Muscle of leg (tissue), 11 donors: Measurements from ENCODE around the gene PAPPA. TPM values are rescaled to one million over a fixed set of nuclear protein-coding genes. Genes with fewer than 3 reads are reported as not detected.

Experiments
- DNase-seq: peaks from one replicate; pipeline ENCODE4 v3.0.0; 2013
- H3K27ac ChIP-seq: one replicate; pipeline ENCODE4 v1.5.1; 2013; ENCODE audit warnings: mild to moderate bottlenecking, low read length, control low read depth
- H3K27me3 ChIP-seq: one replicate; pipeline ENCODE4 v1.6.1; 2013; ENCODE audit warnings: low read length; ENCODE audit not compliant: control insufficient read depth, insufficient read depth
- H3K36me3 ChIP-seq: one replicate; pipeline ENCODE4 v1.6.1; 2013; ENCODE audit warnings: low read length; ENCODE audit not compliant: control insufficient read depth, insufficient read depth
- H3K4me1 ChIP-seq: one replicate; pipeline ENCODE4 v1.6.1; 2013; ENCODE audit warnings: low read length; ENCODE audit not compliant: control insufficient read depth, insufficient read depth
- H3K4me3 ChIP-seq: one replicate; pipeline ENCODE4 v1.5.1; 2013; ENCODE audit warnings: low read length, control low read depth
- H3K9me3 ChIP-seq: replicated peaks from 2 replicates; pipeline ENCODE4 v1.6.1; 2013; ENCODE audit warnings: low read depth, low read length; ENCODE audit not compliant: control insufficient read depth
- WGBS: methylation state at CpG from one replicate; pipeline ENCODE4 v1.1.5; 2013; ENCODE audit warnings: missing lambda C conversion rate; ENCODE audit not compliant: insufficient coverage; 5-methylcytosine and 5-hydroxymethylcytosine counted together
- polyA plus RNA-seq, 8 donors: library from polyadenylated mRNA; unstranded; fragments of 120-200 nt; gene quantifications; one replicate each; pipeline versions ENCODE4 v1.2.1 to v1.2.3, GENCODE V29; 2013; ENCODE audit warnings: inconsistent platforms in 1 of 8, low replicate concordance in 1 of 8; ENCODE audit not compliant: insufficient read length in 8 of 8, insufficient read depth in 1 of 8
- total RNA-seq: library from RNA; stranded (reverse); fragments of 120-200 nt; gene quantifications from one replicate; pipeline ENCODE4 v1.2.4, GENCODE V29; 2013

Gene PAPPA
- total and polyA plus RNA-seq, 9 donors: 0.34 to 2.1 (median 0.92) TPM

DNA sequence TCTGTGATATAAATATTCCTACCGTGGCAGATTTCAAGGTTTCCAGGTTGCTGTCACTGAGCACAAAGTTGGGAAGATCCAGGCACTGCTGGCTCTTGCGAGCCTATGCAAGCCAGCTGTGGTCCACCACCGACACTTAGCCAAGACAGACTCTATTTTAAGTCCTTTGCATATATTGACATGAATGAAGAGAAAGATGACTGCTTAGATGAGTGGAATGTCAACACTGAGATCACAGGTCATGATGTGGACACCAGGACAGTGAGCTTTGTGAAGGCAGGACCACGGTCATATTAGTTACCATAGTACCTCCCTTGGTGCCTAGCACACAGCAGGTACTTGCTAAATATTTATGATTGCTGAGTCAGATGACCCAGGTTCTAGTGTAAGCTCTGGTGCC is 217.0 kb downstream of the PAPPA start:
- Histone ChIP-seq H3K4me3 (no peak overlapping the region), H3K36me3 (no peaks in the 10 kb centered on the region), H3K4me1 (peaks cover 5% of the 10 kb centered on the region), H3K27ac (no peak overlapping the region), H3K9me3 (no peaks in the 10 kb centered on the region), H3K27me3 (no peaks in the 10 kb centered on the region)
- DNase-seq: no peak
- 17% methylated on average over 1 of the region's 4 CpGs for WGBS

DNA sequence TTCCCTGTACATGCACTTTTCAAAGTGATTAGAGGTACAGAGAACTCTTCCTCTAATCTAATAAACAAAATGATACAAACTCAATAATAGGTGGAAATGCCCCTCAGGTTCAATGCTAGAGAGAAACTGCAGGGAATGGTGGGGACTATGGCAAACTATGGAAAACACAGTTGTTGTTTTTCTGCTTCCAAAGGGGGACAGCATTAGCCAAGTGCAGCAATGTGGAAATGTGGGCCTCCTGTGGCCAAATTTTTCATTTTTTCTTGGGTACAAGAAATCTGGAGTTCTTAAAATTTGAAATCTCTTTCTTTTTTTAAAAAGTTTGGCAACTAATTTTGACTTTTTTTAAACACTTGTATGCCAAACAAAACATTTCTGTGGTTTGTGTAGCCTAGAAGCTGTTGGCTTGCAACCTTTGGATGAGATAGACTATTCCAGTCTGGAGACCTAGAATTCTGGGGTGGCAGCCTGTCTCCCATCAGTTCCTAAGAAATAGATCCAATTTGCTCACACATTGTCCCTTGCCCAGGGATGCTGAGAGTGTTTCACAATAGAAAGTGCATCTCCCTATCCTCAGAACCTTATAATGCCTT is 218.6 kb downstream of the PAPPA start:
- no peaks in the 10 kb centered on the region for H3K27me3 ChIP-seq
- H3K36me3 ChIP-seq: no peaks in the 10 kb centered on the region
- peaks cover 3% of the 10 kb centered on the region for H3K4me1 ChIP-seq
- no peaks in the 10 kb centered on the region for H3K9me3 ChIP-seq
- H3K27ac ChIP-seq: no peak overlapping the region
- no peak for DNase-seq
- no peak overlapping the region for H3K4me3 ChIP-seq

DNA sequence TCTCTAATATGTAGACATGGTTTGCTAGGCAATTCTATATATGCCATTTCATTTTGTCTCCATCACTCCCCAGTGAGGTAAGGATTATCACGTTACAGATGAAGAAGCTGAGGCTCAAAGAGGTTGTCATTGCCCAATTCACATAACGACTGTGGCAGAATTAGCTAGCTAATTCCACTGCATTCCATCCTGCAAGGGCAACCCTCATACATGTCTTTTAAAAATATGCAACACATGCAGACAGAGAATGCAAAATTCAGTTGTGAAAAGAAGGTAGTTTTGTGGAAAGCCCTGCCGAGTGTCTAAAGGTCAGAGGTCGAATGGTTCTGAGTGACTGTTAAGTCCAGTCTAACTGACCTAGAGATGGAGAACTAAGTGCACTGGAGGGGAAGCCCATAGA is 219.2 kb downstream of the PAPPA start:
- Histone ChIP-seq H3K36me3 (no peaks in the 10 kb centered on the region), H3K27me3 (no peaks in the 10 kb centered on the region), H3K4me1 (peaks cover 3% of the 10 kb centered on the region), H3K4me3 (no peak overlapping the region), H3K9me3 (no peaks in the 10 kb centered on the region), H3K27ac (no peak overlapping the region)
- no peak for DNase-seq
- WGBS: 77% methylated on average over 2 of the region's 4 CpGs

DNA sequence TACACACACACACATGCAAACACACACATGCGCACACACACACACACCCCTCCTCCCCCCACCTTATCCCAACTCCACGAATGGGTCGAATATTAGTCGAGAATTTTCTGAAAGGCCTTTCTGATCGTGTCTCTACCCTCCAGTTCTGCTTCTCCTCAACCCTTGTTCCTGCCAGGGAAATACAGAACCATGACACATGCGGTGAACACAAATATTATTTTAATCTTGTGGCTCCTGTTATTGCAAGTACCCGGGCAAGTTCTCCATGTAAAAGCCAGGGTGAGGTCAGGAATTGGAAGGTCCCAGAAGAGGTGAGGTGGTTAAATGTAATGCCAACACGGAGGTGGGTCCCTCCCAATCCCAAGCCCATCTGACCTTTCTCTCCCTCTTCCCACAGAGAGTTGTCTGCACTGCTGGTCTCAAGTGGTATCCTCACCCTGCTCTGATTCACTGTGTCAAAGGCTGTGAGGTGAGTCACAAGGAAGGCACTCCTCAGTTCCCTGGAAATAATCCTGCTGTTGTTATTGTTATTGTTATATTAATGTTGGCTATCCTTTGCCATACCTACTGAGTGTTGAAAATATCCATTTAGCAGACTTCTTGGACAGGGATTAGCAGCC is 223.7 kb downstream of the PAPPA start:
- Histone ChIP-seq H3K4me3 (no peak overlapping the region), H3K27me3 (no peaks in the 10 kb centered on the region), H3K4me1 (no peaks in the 10 kb centered on the region), H3K27ac (no peak overlapping the region), H3K36me3 (no peaks in the 10 kb centered on the region), H3K9me3 (no peaks in the 10 kb centered on the region)
- WGBS: 75% methylated on average over 5 of the region's 8 CpGs
- no peak for DNase-seq

DNA sequence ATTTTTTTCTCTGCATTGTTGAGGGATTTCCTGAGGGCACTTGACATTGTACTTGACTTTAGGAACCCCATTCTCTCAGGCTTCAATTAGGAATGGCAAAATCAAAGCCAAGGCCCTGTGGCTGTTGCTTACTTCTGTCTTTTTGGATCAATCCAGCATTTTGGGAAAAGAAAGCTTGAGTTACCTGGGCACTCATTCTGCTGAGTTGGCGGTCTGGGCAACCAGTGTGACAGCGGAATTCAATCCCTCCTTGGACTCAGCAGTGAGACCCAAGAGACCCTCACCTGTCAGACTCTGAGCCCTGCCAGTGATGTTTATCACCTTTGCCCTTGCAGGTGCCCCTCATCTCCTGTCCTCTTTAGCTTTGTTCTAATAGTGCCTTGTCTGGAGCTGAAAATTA is 225.3 kb downstream of the PAPPA start:
- Histone ChIP-seq H3K27ac (no peak overlapping the region), H3K36me3 (no peaks in the 10 kb centered on the region), H3K4me1 (no peaks in the 10 kb centered on the region), H3K27me3 (no peaks in the 10 kb centered on the region), H3K4me3 (no peak overlapping the region), H3K9me3 (no peaks in the 10 kb centered on the region)
- 85% methylated on average over 2 of the region's 2 CpGs for WGBS
- no peak for DNase-seq

DNA sequence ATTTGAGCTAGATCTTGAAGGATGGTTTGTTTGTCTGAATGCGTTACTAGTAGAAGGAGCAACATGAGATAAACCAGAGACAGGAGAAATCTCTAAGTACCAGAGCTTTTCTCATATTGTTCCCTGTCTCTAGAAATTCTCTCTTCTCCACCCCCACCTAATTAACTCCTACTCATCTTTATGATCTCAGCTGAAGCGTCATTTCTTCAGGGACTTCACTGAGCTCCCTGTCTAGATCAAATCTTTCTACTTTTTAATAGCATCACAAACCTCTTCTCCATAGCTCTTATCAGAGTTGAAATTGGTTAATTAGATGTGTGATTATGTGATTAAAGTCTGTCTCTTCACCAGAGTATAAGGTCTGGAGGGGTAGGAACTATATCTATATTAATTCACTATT is 226.2 kb downstream of the PAPPA start:
- Histone ChIP-seq H3K9me3 (no peaks in the 10 kb centered on the region), H3K4me1 (no peaks in the 10 kb centered on the region), H3K36me3 (no peaks in the 10 kb centered on the region), H3K27me3 (no peaks in the 10 kb centered on the region), H3K27ac (no peak overlapping the region), H3K4me3 (no peak overlapping the region)
- WGBS: no CpG with 5 or more reads among the region's 2 CpGs
- DNase-seq: no peak

DNA sequence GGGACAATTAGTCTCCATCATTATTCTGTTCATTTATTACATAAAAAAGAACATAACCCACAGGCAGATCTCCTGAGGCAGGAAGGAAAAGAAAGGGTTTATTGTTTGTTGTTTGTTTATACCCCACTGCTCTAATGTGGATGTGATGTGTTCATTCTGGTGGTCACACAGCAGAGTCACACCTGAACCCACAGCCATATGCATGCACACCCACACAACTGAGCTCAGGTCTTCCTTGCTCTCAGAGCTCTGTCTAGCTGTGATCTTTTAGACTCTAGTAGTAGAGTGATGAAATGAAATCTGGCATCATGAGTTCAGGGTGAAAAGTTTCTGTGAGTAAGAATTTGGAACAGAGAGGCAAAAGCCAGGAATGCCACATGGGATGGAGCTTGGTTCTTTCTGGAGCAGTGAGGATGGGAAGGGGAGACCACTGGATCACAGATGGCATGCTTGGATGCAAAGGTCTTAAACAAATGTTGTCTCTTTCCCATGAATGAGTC is 227.0 kb downstream of the PAPPA start:
- H3K4me1 ChIP-seq: no peaks in the 10 kb centered on the region
- H3K27ac ChIP-seq: no peak overlapping the region
- H3K27me3 ChIP-seq: no peaks in the 10 kb centered on the region
- no peaks in the 10 kb centered on the region for H3K9me3 ChIP-seq
- no peak for DNase-seq
- H3K36me3 ChIP-seq: no peaks in the 10 kb centered on the region
- no peak overlapping the region for H3K4me3 ChIP-seq

DNA sequence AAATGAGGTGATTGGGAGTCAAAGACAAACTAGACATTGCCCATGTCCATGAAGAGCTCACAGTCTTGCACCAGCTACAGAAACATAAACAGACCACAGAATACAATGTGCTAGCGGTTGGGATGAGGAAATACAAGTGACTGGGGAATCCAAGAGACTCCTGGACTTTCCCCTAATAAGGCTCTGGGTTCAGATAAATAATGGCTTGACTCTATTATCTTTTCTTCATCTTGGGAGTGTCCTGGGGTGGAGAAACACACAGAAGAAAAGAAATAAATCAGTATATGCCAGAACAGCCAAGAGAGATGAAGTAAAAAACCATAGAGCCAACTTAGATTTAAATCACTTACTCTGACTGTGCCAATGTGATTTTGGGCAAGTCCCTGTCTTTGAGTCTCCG is 227.8 kb downstream of the PAPPA start:
- Histone ChIP-seq H3K36me3 (no peaks in the 10 kb centered on the region), H3K9me3 (no peaks in the 10 kb centered on the region), H3K4me1 (no peaks in the 10 kb centered on the region), H3K27ac (no peak overlapping the region), H3K27me3 (no peaks in the 10 kb centered on the region), H3K4me3 (no peak overlapping the region)
- no peak for DNase-seq
- no CpG with 5 or more reads among the region's 2 CpGs for WGBS

DNA sequence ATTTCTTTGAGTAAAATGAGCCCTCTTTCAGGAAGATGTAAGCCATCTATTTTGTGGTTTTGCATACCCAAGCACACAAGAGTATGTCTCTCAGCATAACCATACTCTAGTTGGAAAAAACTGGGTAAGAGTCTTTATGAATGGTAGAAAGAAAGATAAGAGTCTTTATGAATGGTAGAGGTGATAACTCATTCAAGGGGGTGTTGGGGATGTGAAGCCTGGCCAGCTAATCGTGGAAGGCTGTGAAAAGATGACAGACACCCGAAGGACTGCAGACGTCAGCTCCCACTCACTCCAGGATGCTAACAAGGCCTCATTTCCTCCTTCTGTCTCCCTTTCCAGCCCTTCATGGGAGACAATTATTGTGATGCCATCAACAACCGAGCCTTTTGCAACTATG is 228.5 kb downstream of the PAPPA start:
- Histone ChIP-seq H3K9me3 (no peaks in the 10 kb centered on the region), H3K4me3 (no peak overlapping the region), H3K4me1 (no peaks in the 10 kb centered on the region), H3K27ac (no peak overlapping the region), H3K27me3 (no peaks in the 10 kb centered on the region), H3K36me3 (no peaks in the 10 kb centered on the region)
- no peak for DNase-seq
- WGBS: 73% methylated on average over 4 of the region's 4 CpGs

DNA sequence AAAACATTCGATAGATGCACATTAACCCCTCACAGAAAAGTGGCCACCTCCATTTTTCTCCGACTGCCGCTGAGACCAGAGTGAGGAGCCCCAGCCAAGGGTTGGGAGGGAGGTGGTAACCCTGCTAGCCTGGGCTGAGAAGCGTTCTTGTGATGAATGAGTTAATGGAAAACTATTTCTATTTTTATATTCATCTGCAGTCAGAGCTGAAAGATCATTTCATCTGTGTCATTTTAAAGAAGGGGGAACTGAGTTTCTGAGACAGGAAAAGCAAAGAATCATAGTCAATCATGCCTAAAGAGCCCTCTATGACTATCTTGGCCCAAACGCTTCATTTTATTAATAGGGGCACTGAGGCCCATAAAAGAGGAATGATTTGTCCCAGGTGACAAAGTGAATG is 229.5 kb downstream of the PAPPA start:
- WGBS: no CpG with 5 or more reads among the region's 5 CpGs
- no peaks in the 10 kb centered on the region for H3K36me3 ChIP-seq
- H3K4me1 ChIP-seq: no peaks in the 10 kb centered on the region
- no peak overlapping the region for H3K4me3 ChIP-seq
- H3K9me3 ChIP-seq: no peaks in the 10 kb centered on the region
- H3K27ac ChIP-seq: no peak overlapping the region
- no peak for DNase-seq
- H3K27me3 ChIP-seq: no peaks in the 10 kb centered on the region

DNA sequence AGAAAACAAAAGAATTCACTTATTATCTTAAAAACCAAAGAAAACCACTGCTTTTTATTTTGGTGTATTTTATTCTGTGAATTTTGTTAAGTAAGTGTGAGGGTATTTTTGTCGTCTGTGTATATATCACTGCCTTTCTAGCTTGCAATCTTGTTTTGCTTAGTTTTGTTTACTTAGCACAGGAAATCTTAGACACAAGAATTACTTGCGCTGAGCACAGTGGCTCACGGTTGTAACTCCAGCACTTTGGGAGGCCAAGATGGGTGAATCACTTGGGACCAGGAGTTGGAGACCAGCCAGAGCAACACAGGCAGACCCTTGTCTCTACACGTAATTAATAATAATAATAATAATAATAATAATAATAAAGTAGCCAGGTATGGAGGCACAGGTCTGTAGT is 230.3 kb downstream of the PAPPA start:
- Histone ChIP-seq H3K27me3 (no peaks in the 10 kb centered on the region), H3K36me3 (no peaks in the 10 kb centered on the region), H3K9me3 (no peaks in the 10 kb centered on the region), H3K27ac (no peak overlapping the region), H3K4me1 (no peaks in the 10 kb centered on the region), H3K4me3 (no peak overlapping the region)
- WGBS: no CpG with 5 or more reads among the region's 4 CpGs
- no peak for DNase-seq
